Keratinocyte (primary cell): ENCODE data around the gene FLNC. TPM values are rescaled to one million over a fixed set of nuclear protein-coding genes. Genes with fewer than 3 reads are reported as not detected.

Experiments used
- DNase-seq: peaks from one replicate; pipeline ENCODE4 v3.0.0-alpha.2; 2011; ENCODE audit warnings: low read depth, missing footprints, low spot score
- FAIRE-seq: peaks from 2 replicates; lab custom pipeline; 2011; peaks lifted over from hg19 to GRCh38; lab: Jason Lieb, UNC
- H2AFZ ChIP-seq: 2 replicates; pipeline ENCODE4 v1.6.0; 2012; ENCODE audit warnings: low read length, control low read depth, inconsistent platforms; ENCODE audit not compliant: control insufficient read depth
- H3K27ac ChIP-seq: 2 replicates; pipeline ENCODE4 v1.5.1; 2011; ENCODE audit warnings: low read length; ENCODE audit not compliant: control insufficient read depth, insufficient read depth
- H3K27me3 ChIP-seq: 3 replicates; pipeline ENCODE4 v1.6.0; 2011; ENCODE audit warnings: low read length; ENCODE audit not compliant: control insufficient read depth, insufficient read depth; ENCODE audit errors: extremely low read depth
- H3K36me3 ChIP-seq, 2 experiments: 2 replicates in 1 of 2; 3 replicates in 1 of 2; pipeline ENCODE4 v1.5.1; 2011; ENCODE audit warnings: low read length in 2 of 2, mild to moderate bottlenecking in 1 of 2; ENCODE audit not compliant: control insufficient read depth in 2 of 2, insufficient read depth in 2 of 2; ENCODE audit errors: extremely low read depth in 1 of 2
- H3K4me1 ChIP-seq: 3 replicates; pipeline ENCODE4 v1.5.1; 2011; ENCODE audit warnings: low read length; ENCODE audit not compliant: control insufficient read depth, insufficient read depth; ENCODE audit errors: extremely low read depth
- H3K4me2 ChIP-seq: 3 replicates; pipeline ENCODE4 v1.6.0; 2011; ENCODE audit warnings: low read depth, low read length; ENCODE audit not compliant: control insufficient read depth, insufficient read depth; ENCODE audit errors: extremely low read depth
- H3K4me3 ChIP-seq, 3 experiments: fragments of 200-600 bp in 1 of 3; sonication (generic) in 1 of 3; 2 replicates in 2 of 3; 3 replicates in 1 of 3; pipeline ENCODE4 v1.5.1; 2011 to 2016; ENCODE audit warnings: low read length in 3 of 3, mild to moderate bottlenecking in 3 of 3, control low read depth in 2 of 3, inconsistent platforms in 1 of 3, low read depth in 1 of 3, mixed read lengths in 1 of 3, mixed run types in 1 of 3, moderate library complexity in 1 of 3; ENCODE audit not compliant: control insufficient read depth in 2 of 3, insufficient read depth in 2 of 3; ENCODE audit errors: extremely low read depth in 1 of 3
- H3K79me2 ChIP-seq: 2 replicates; pipeline ENCODE4 v1.6.0; 2012; ENCODE audit warnings: low read length; ENCODE audit not compliant: control insufficient read depth, insufficient read depth
- H3K9ac ChIP-seq: 3 replicates; pipeline ENCODE4 v1.6.0; 2011; ENCODE audit warnings: low read length; ENCODE audit not compliant: control insufficient read depth, insufficient read depth; ENCODE audit errors: extremely low read depth
- H3K9me1 ChIP-seq: 3 replicates; pipeline ENCODE4 v1.6.0; 2011; ENCODE audit warnings: low read length; ENCODE audit not compliant: control insufficient read depth, insufficient read depth; ENCODE audit errors: extremely low read depth
- H3K9me3 ChIP-seq: 2 replicates; pipeline ENCODE4 v1.5.1; 2012; ENCODE audit warnings: low read depth, low read length; ENCODE audit not compliant: control insufficient read depth
- H4K20me1 ChIP-seq: 3 replicates; pipeline ENCODE4 v1.6.0; 2011; ENCODE audit warnings: low read length; ENCODE audit not compliant: control insufficient read depth, insufficient read depth; ENCODE audit errors: extremely low read depth
- EZH2 ChIP-seq: IDR thresholded peaks from one replicate; pipeline ENCODE4 v1.6.1; 2012; ENCODE audit warnings: inconsistent platforms, mild to moderate bottlenecking, low read length, moderate library complexity
- dilution Hi-C: fragments of 300-500 bp; cut with MboI; formaldehyde crosslinking; loops from one replicate; pipeline ENCODE4 v1.7.0; 2020; ENCODE audit warnings: low sequenced_read_pairs; ENCODE audit not compliant: extremely low pct_ligation_motif_present
- polyA plus RNA-seq, 5 experiments: library from polyadenylated mRNA; depleted of rRNA in 3 of 5; stranded (reverse) in 3 of 5; stranded (forward) in 1 of 5; unstranded in 1 of 5; fragments of >200 nt; gene quantifications; 1 replicate in 1 of 5; 2 replicates in 3 of 5; 3 replicates in 1 of 5; pipeline versions ENCODE4 v1.2.1 to v1.2.3, GENCODE V29; 2011 to 2012; ENCODE audit warnings: missing spikeins in 2 of 5, low read depth in 1 of 5, low replicate concordance in 1 of 5
- TF ChIP-seq, protein P1 (sequence below), 3 experiments: IDR thresholded peaks in 1 of 3; conservative IDR thresholded peaks in 1 of 3; optimal IDR thresholded peaks in 1 of 3; 2 replicates in 2 of 3; 3 replicates in 1 of 3; pipeline versions ENCODE3 to v1.5.1; 2011; ENCODE audit warnings: low read length in 3 of 3, mild to moderate bottlenecking in 3 of 3, moderate library complexity in 2 of 3, control low read depth in 1 of 3, inconsistent platforms in 1 of 3; ENCODE audit not compliant: insufficient read depth in 2 of 3; ENCODE audit errors: extremely low read depth in 1 of 3

The FLNC gene
- polyA plus RNA-seq, 1 donor (not counting 4 experiments of a cell fraction or from before 2014, with no cell fraction given): 0.03 TPM

DNA sequence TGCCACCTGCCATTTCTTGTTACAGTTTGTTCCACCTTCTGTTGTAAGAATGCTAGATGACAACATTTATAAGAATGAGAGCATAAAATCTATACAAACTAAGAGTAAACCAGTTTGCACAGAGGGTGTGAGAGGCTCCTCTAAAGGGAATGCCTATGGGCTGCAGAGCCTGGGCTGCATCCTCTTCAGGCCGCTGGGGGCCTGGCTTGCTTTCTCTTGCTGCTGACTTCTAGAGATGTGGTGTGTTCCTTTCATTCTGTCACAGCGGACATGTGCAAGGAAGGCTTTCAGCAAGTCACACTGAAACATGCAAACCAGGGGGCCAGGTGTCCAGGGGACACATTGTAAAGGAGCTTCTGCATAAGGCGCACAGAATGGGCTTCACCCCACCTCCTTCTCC, 25.4 kb downstream of the FLNC start:
- H3K36me3 ChIP-seq: no peaks in the 10 kb centered on the region
- dilution Hi-C loops: no loop called here
- H3K27me3 ChIP-seq: no peaks in the 10 kb centered on the region
- H3K9me3 ChIP-seq: no peaks in the 10 kb centered on the region
- no peak overlapping the region for H2AFZ ChIP-seq
- H3K4me3 ChIP-seq: no peak overlapping the region
- no peaks in the 10 kb centered on the region for H3K4me1 ChIP-seq
- no peaks in the 10 kb centered on the region for H4K20me1 ChIP-seq
- FAIRE-seq: no peak
- TF ChIP-seq EZH2: no peak
- TF ChIP-seq, protein P1, sequence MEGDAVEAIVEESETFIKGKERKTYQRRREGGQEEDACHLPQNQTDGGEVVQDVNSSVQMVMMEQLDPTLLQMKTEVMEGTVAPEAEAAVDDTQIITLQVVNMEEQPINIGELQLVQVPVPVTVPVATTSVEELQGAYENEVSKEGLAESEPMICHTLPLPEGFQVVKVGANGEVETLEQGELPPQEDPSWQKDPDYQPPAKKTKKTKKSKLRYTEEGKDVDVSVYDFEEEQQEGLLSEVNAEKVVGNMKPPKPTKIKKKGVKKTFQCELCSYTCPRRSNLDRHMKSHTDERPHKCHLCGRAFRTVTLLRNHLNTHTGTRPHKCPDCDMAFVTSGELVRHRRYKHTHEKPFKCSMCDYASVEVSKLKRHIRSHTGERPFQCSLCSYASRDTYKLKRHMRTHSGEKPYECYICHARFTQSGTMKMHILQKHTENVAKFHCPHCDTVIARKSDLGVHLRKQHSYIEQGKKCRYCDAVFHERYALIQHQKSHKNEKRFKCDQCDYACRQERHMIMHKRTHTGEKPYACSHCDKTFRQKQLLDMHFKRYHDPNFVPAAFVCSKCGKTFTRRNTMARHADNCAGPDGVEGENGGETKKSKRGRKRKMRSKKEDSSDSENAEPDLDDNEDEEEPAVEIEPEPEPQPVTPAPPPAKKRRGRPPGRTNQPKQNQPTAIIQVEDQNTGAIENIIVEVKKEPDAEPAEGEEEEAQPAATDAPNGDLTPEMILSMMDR (optimal IDR thresholded peaks at IDR 0.05 in 1 of 3, IDR thresholded peaks at IDR 0.05 in 1 of 3, conservative IDR thresholded peaks at IDR 0.05 in 1 of 3; ENCODE audit: extremely low read depth in 1 of 3, insufficient read depth in 2 of 3, low read length in 3 of 3): no peak
- no peak for DNase-seq
- no peaks in the 10 kb centered on the region for H3K79me2 ChIP-seq
- no peak overlapping the region for H3K4me2 ChIP-seq
- no peak overlapping the region for H3K9ac ChIP-seq
- H3K27ac ChIP-seq: no peak overlapping the region
- no peaks in the 10 kb centered on the region for H3K9me1 ChIP-seq

DNA sequence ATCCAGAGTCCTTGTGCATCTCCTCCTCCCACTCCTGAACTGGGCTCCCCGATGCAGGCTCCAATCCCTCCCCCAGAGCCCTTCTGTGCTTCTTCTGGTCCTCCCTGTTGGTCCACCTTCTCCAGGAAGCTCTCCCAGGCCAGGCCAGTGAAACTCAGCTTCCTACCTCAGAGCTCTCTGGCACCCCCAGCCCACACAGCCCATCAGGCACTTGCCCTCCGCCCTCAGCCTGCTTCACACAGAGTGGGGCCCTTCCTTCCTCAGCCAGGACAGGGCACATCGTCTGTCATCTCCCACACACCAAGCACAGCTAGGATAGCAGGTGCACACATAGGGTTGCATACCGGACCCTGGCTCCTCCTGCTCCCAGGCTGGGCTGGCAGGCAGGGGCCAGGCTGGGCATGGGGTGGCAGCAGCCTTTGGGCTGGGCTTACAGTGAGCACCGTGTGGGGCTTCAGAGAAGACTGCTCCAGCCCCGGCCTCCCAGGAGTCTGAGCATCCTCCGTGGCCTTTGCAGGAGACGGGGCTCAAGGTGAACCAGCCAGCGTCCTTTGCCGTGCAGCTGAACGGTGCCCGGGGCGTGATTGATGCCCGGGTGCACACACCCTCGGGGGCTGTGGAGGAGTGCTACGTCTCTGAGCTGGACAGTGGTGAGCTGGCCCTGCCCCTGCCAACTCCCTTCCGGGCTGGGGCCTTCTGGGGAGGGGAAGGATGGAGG, 26.0 kb downstream of the FLNC start:
- Histone ChIP-seq H3K27me3 (no peaks in the 10 kb centered on the region), H3K9me1 (no peaks in the 10 kb centered on the region), H3K9me3 (no peaks in the 10 kb centered on the region), H3K79me2 (no peaks in the 10 kb centered on the region), H3K27ac (no peak overlapping the region), H3K4me3 (no peak overlapping the region), H3K9ac (no peak overlapping the region), H3K4me2 (no peak overlapping the region), H3K4me1 (no peaks in the 10 kb centered on the region), H2AFZ (no peak overlapping the region), H3K36me3 (no peaks in the 10 kb centered on the region), H4K20me1 (no peaks in the 10 kb centered on the region)
- dilution Hi-C loops: no loop called here
- DNase-seq (no peak), FAIRE-seq (no peak)
- TF ChIP-seq, protein P1 (optimal IDR thresholded peaks at IDR 0.05 in 1 of 3, IDR thresholded peaks at IDR 0.05 in 1 of 3, conservative IDR thresholded peaks at IDR 0.05 in 1 of 3; ENCODE audit: extremely low read depth in 1 of 3, insufficient read depth in 2 of 3, low read length in 3 of 3): no peak
- TF ChIP-seq EZH2: no peak
